NT2/D1 (cell line): ENCODE data around the gene APBA2.

Experiments
- DNase-seq: peaks from one replicate; pipeline ENCODE4 v3.0.0-alpha.2; 2011; ENCODE audit warnings: low read depth, low spot score
- H3K27me3 ChIP-seq: 2 replicates; pipeline ENCODE4 v1.6.0; 2011; ENCODE audit warnings: mild to moderate bottlenecking; ENCODE audit not compliant: insufficient read length, insufficient read depth
- H3K36me3 ChIP-seq: 2 replicates; pipeline ENCODE4 v1.6.1; 2011; ENCODE audit warnings: mild to moderate bottlenecking, low read length, mixed read lengths; ENCODE audit not compliant: insufficient read depth, insufficient read length
- H3K4me1 ChIP-seq: 2 replicates; pipeline ENCODE4 v1.5.1; 2011; ENCODE audit not compliant: insufficient read depth, insufficient read length
- H3K4me3 ChIP-seq: 2 replicates; pipeline ENCODE4 v1.5.1; 2011; ENCODE audit warnings: low read depth; ENCODE audit not compliant: insufficient read length
- H3K9ac ChIP-seq: 2 replicates; pipeline ENCODE4 v1.6.0; 2011; ENCODE audit warnings: low read depth; ENCODE audit not compliant: insufficient read length
- H3K9me3 ChIP-seq: 2 replicates; pipeline ENCODE4 v1.5.1; 2011; ENCODE audit warnings: mild to moderate bottlenecking, low read length; ENCODE audit not compliant: insufficient read depth
- SUZ12 ChIP-seq: IDR thresholded peaks from 2 replicates; pipeline ENCODE4 v1.6.1; 2011; ENCODE audit not compliant: insufficient read length, insufficient read depth; ENCODE audit errors: extremely low read depth
- YY1 ChIP-seq: IDR thresholded peaks from 2 replicates; pipeline ENCODE4 v1.6.1; 2011; ENCODE audit not compliant: insufficient read length, insufficient read depth
- ZNF274 ChIP-seq: IDR thresholded peaks from 2 replicates; pipeline ENCODE4 v1.6.1; 2011; ENCODE audit warnings: mild to moderate bottlenecking, low read depth, low read length

APBA2 gene

GRCh38 chr15:28957606-28958498 lies 72.1 kb downstream of the APBA2 start:
- no peaks in the 10 kb centered on the region for H3K27me3 ChIP-seq
- no peaks in the 10 kb centered on the region for H3K4me1 ChIP-seq
- TF ChIP-seq YY1 (no peak), ZNF274 (no peak), SUZ12 (no peak)
- H3K9ac ChIP-seq, result no peak overlapping the region
- no peaks in the 10 kb centered on the region for H3K9me3 ChIP-seq
- H3K36me3 ChIP-seq, result no peaks in the 10 kb centered on the region
- H3K4me3 ChIP-seq, result no peak overlapping the region
- DNase-seq, result no peak

- TF ChIP-seq ZNF274 (no peak), YY1 (no peak), SUZ12 (no peak)
- Histone ChIP-seq H3K4me3 (no peak overlapping the region), H3K36me3 (no peaks in the 10 kb centered on the region), H3K9ac (no peak overlapping the region), H3K27me3 (no peaks in the 10 kb centered on the region), H3K4me1 (no peaks in the 10 kb centered on the region), H3K9me3 (no peaks in the 10 kb centered on the region)
- no peak for DNase-seq
Observed at GRCh38 chr15:28959326-28959725, 73.6 kb downstream of the APBA2 start.

- no peak for TF ChIP-seq YY1
- Histone ChIP-seq H3K4me3 (no peak overlapping the region), H3K4me1 (no peaks in the 10 kb centered on the region), H3K9me3 (no peaks in the 10 kb centered on the region), H3K36me3 (no peaks in the 10 kb centered on the region), H3K9ac (no peak overlapping the region), H3K27me3 (no peaks in the 10 kb centered on the region)
- DNase-seq, result no peak
Observed at GRCh38 chr15:28960979-28961378, 75.2 kb downstream of the APBA2 start.

- Histone ChIP-seq H3K9ac (no peak overlapping the region), H3K36me3 (no peaks in the 10 kb centered on the region), H3K27me3 (no peaks in the 10 kb centered on the region), H3K4me3 (no peak overlapping the region), H3K9me3 (no peaks in the 10 kb centered on the region), H3K4me1 (no peaks in the 10 kb centered on the region)
- no peak for DNase-seq
- no peak for TF ChIP-seq ZNF274
- TF ChIP-seq SUZ12, result no peak
- TF ChIP-seq YY1, result no peak
Observed at GRCh38 chr15:28961391-28961790, 75.6 kb downstream of the APBA2 start.

- TF ChIP-seq SUZ12 (no peak), ZNF274 (no peak), YY1 (no peak)
- Histone ChIP-seq H3K4me3 (no peak overlapping the region), H3K9me3 (no peaks in the 10 kb centered on the region), H3K36me3 (no peaks in the 10 kb centered on the region), H3K27me3 (no peaks in the 10 kb centered on the region), H3K9ac (no peak overlapping the region), H3K4me1 (no peaks in the 10 kb centered on the region)
- no peak for DNase-seq
Observed at GRCh38 chr15:28962851-28963710, 77.3 kb downstream of the APBA2 start.

GRCh38 chr15:28963711-28964081 lies 77.9 kb downstream of the APBA2 start:
- no peaks in the 10 kb centered on the region for H3K36me3 ChIP-seq
- TF ChIP-seq ZNF274 (no peak), SUZ12 (no peak), YY1 (no peak)
- no peaks in the 10 kb centered on the region for H3K4me1 ChIP-seq
- no peak overlapping the region for H3K9ac ChIP-seq
- H3K9me3 ChIP-seq, result no peaks in the 10 kb centered on the region
- no peak for DNase-seq
- no peak overlapping the region for H3K4me3 ChIP-seq
- no peaks in the 10 kb centered on the region for H3K27me3 ChIP-seq

- Histone ChIP-seq H3K9ac (no peak overlapping the region), H3K36me3 (no peaks in the 10 kb centered on the region), H3K27me3 (no peaks in the 10 kb centered on the region), H3K4me3 (no peak overlapping the region), H3K9me3 (no peaks in the 10 kb centered on the region), H3K4me1 (no peaks in the 10 kb centered on the region)
- TF ChIP-seq ZNF274, result no peak
- no peak for TF ChIP-seq YY1
- no peak for TF ChIP-seq SUZ12
- no peak for DNase-seq
Observed at GRCh38 chr15:28964098-28964497, 78.3 kb downstream of the APBA2 start.
